DMS79 (cell line): Measurements from ENCODE around the gene GRID2.

Source experiments
- DNase-seq: peaks from one replicate; lab custom pipeline; 2025; lab: John Stamatoyannopoulos, UW

Gene GRID2

GRCh38 chr4:93409035-93409434 lies 1105.3 kb downstream of the GRID2 start:
- DNase-seq, result no peak

DNA sequence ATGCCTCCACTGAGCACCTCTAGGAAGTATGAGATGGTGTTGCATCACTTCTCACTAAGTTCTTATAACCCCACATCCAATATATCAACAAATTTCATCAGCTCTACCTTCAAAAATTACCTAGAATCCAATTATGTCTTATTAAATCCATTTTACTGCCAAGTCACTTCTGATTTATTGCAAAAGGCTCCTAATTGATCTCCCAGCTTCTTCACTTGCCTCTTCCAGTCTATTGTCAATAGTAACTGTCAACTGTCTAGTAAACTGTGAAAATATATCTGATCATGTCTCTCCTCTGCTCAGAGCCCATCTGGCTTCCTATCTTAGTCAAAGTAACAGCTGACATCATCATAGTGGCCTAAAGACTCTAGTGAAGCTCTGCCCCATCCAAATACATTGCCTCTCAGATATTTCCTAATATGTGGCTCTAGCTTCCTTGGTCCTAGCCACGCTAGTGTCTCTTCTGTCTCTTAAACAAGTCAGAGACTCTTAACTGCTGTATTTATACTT lies 1110.3 kb downstream of the GRID2 start:
- DNase-seq, result no peak

DNA sequence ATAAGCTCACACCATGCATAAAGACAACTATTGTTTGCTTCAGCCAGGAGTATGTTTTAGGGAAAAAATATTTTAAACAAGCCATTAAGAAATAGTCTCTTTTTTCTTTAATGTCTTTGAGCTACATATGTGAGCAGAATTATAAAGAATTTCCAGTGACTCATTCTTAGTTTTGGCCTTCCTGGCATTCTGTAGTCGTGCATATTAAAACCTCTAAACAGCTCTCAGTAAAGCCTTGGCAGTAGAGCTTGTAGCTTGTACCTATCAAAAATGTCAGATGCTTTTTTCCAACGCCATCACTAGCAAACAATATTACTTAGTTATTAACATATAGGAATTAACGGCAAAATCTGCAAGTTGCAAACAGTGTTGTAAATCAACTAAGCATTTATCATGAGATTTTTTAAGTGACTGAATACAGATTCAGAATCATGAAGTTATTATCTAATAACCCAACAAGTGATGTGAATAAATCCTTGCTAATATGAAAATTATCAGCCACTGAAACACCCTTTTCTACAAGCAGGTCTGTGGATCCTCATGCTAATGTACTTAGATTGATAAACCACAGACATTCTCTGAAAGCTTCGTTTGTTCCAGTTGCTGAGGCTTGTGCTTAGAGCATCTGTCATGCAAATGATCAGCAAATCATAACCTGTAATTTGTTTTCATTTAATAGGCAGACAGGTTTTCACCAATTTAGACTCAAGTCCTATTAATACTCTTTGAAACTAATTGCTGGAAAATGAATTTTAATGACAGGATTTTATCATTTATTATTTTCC lies 1112.8 kb downstream of the GRID2 start:
- DNase-seq, result no peak

DNA sequence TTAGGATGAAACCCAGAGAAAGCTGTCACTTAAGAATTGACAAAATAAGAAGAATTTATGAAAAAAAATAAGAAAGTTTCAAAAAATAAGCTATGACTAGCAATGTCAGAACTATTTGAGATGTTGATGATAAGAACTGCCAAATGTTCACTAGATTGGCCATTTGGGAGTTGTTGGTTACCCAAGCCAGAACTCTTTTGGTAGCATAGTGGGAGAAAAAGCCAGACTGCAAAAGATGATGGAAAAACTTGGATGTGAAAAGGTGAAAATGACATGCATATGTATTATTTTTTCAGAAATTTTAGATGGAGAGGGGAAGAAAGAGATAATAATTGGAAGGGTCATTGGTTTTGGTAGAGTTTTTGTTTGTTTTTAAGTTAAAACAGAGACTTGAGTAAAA lies 1127.6 kb downstream of the GRID2 start:
- no peak for DNase-seq

GRCh38 chr4:93433840-93434239 lies 1130.1 kb downstream of the GRID2 start:
- DNase-seq, result no peak

DNA sequence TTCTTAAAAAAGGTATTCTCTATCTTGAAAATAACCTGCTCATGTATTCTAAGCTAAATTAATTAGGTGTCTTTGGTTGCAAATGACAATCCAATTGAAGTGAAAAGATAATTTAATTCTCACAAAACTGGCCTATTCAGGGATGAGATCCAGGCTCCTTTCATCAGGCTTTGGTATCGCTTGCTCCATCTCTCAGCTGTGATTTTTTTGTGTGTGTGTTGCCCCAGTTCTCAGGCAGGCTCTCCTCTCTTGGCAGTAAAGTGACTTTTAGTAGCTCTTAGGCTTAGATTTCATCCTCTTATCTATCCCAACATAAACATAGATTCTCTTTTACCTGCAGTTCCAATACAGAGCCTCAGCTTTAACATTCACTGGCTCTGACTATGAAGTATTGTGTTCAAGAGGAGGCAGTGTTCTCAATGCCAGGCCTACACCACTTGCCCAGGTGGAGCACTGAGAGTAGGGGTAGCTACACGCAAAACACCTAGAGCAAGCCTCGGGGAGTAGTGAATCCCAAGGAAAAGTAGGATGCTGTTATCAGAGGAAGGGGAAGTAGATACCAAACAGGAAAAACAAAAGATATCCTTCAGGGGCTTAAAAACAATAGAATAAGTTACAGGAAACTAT lies 1132.3 kb downstream of the GRID2 start:
- no peak for DNase-seq

GRCh38 chr4:93437991-93438390 lies 1134.2 kb downstream of the GRID2 start:
- DNase-seq, result no peak

- DNase-seq, result no peak
Measured at GRCh38 chr4:93444860-93445259, 1141.1 kb downstream of the GRID2 start.

DNA sequence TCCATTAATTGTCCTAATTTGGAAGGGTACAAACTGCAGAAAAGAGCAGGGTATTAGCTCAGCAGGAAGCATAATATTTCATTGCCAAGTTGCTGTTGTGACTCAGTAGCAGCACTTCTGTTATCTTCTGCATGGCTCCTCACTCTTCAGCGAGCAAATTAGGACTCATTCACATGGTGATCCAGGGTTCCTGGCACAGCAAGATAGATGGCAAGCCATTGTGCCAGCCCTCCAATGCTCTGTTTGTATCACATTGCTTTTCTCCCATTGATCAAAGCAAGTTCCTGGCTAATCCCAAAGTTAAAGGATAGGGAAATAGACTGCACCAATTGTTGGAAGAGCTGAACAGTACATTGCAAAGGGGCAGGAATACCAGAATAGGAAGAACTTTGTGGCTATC lies 1142.3 kb downstream of the GRID2 start:
- DNase-seq, result no peak

GRCh38 chr4:93448691-93449293 lies 1145.0 kb downstream of the GRID2 start:
- DNase-seq, result no peak

- DNase-seq, result no peak
Measured at GRCh38 chr4:93451954-93452353, 1148.2 kb downstream of the GRID2 start.

DNA sequence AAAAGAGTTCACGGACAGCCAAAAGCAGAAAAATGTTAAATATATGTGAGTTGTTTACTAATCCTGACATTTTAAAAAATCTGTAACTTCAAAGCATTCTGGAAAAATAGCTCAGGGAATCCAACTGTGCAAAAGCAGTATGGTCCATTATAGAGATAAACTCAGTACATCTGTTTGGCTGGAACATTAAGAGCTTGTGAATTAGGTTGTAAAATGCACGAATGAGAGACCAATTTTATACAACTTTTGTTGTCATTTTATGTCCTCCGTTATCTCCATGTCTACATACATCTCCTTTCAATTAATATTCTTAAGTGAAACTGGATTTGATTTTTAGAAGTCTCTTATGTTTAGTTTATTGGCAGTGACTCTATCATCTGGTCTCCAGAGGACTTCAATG lies 1157.8 kb downstream of the GRID2 start:
- DNase-seq, result no peak

- DNase-seq, result no peak
Measured at GRCh38 chr4:93466446-93466845, 1162.7 kb downstream of the GRID2 start.

DNA sequence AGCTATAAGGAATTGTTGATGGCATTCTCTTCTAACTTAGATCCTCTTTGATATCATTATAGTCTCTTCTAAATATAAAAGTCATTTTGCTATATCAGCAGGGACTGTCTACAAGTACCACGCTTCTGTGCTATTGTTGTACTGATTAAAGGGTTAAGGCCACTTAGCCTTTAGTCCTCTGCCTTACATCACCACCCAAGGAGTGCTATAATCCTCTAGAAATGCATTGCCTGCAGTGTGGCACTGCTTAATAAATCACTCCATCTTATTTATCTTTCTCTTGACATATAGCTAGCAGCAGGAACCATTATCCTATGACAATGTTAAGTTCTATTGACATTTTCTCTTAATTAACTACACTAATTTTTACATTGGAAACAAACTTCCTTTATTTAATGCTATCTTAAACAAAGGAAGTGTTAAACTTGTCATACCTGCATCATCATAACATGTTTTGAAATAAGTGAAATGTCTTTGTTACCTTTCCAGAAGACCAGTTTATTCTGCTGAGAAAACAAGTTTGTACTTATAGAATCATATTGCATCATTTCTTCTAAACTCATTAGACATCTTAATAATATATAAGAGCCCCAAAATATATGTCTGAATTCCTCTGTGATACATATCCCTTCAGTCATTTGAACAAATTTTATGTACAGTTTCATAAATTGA lies 1163.9 kb downstream of the GRID2 start:
- no peak for DNase-seq

GRCh38 chr4:93469560-93469959 lies 1165.8 kb downstream of the GRID2 start:
- no peak for DNase-seq

DNA sequence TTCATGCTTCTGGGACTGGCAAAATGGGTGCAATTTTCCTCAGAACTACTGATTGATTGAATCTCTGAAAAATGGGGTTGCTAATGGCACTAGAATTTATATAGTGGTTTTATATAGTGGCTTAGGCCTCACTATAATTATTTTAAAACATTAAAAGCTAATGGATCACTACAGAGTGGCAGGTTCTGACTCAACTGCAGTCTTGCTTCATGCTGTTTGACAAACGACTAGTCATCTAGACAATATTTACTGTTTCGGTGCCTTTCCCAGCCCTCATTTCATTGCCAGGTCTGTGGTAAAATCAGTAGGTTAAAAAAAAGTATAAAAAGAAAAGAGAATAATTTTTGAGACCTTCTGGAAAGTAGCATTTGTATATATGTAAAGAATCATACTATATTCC lies 1172.0 kb downstream of the GRID2 start:
- DNase-seq, result no peak

- no peak for DNase-seq
Measured at GRCh38 chr4:93478805-93479204, 1175.0 kb downstream of the GRID2 start.

- no peak for DNase-seq
Measured at GRCh38 chr4:93480452-93480851, 1176.7 kb downstream of the GRID2 start.

DNA sequence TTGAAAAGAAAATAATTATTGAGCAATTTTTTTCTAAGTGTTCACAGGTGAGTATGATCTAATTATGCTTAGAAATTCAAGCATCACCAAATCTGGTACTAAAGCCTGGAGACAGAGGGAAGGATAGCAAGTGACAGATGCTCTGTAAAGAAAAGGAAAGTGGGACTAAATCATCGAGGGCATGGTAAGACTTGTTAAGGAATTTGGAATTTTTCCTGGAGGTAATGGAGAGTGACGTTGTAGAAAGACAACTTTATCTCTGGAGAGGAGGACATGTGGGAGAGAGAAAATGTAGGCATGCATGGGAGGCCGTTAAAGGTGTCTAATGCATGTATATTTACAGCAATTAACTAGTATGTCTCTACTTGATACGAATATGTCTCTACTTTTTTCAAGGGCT lies 1191.6 kb downstream of the GRID2 start:
- no peak for DNase-seq

- no peak for DNase-seq
Measured at GRCh38 chr4:93501244-93501643, 1197.5 kb downstream of the GRID2 start.

DNA sequence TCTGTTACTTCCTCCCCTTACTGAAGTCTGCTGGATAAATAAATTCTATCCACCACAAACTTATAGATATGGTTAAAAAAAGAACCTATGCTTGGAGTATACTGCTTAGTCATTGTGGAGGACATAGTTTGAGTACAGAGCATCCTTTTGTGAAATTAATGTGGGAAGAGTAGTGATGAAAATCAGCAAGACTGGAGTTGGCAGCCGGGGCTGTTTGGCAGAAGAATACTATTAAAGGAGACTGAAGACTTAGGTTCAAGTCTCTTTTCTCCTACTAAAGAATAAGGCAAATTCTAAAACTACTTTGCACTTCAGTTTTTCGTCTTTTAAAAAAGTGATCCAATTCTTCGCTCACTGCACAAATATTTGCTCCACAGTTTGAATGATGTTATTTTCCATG lies 1198.2 kb downstream of the GRID2 start:
- no peak for DNase-seq

- DNase-seq, result no peak
Measured at GRCh38 chr4:93502991-93503390, 1199.2 kb downstream of the GRID2 start.

- DNase-seq, result no peak
Measured at GRCh38 chr4:93513851-93514250, 1210.1 kb downstream of the GRID2 start.
